ENCODE data around the gene ZBTB7C. TPM values are rescaled to one million over a fixed set of nuclear protein-coding genes. Genes with fewer than 3 reads are reported as not detected.

Gene ZBTB7C
- total RNA-seq, 1 donor from 2014 or later = 0.17 TPM

DNA sequence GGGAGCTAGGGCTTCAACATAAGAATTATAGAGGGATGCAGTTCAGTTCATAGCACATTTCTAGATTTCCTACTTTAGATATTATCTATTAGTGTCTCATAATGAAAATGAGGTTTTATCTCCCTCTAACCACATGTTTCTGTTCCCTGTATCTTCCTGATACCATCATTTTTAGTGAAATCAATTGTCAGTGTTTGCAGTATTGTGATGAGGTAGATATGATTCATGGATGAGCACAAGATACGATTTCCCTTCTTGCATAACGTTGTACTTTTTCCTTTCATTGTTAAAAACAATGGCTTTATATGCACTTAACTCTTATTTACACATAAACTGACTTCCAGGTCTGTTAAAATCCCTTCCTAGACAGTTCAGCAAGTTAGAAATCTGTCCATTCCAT, 211.4 kb downstream of the ZBTB7C start:
- TF ChIP-seq, protein P1, sequence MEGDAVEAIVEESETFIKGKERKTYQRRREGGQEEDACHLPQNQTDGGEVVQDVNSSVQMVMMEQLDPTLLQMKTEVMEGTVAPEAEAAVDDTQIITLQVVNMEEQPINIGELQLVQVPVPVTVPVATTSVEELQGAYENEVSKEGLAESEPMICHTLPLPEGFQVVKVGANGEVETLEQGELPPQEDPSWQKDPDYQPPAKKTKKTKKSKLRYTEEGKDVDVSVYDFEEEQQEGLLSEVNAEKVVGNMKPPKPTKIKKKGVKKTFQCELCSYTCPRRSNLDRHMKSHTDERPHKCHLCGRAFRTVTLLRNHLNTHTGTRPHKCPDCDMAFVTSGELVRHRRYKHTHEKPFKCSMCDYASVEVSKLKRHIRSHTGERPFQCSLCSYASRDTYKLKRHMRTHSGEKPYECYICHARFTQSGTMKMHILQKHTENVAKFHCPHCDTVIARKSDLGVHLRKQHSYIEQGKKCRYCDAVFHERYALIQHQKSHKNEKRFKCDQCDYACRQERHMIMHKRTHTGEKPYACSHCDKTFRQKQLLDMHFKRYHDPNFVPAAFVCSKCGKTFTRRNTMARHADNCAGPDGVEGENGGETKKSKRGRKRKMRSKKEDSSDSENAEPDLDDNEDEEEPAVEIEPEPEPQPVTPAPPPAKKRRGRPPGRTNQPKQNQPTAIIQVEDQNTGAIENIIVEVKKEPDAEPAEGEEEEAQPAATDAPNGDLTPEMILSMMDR (conservative IDR thresholded peaks at IDR 0.05; ENCODE audit: low read depth, low read length) = no peak
- DNase-seq (ENCODE audit: low read depth) = no peak
- no peak overlapping the region for H3K4me3 ChIP-seq (ENCODE audit: low read depth, low read length)

DNA sequence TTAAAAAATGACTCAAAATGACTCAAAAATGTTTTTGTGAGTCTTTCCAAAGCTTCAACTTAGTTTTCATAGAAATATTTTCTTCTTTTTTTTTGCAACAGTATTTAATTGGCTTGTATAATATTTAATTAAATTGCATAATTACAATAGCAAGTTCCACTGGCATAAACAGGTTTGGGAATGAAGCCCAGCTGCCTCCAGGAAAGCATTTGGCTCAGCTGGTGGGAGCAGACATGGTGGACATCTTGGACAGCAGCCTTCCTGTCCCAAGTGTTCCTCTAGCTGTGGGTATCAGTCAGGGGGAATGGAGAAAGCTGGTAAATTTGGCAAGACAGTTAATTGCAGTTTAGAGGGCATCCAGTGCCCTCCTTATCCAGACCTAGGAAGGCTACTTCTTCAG, 213.4 kb downstream of the ZBTB7C start:
- no peak for DNase-seq (ENCODE audit: low read depth)
- TF ChIP-seq, protein P1 (conservative IDR thresholded peaks at IDR 0.05; ENCODE audit: low read depth, low read length) = no peak

DNA sequence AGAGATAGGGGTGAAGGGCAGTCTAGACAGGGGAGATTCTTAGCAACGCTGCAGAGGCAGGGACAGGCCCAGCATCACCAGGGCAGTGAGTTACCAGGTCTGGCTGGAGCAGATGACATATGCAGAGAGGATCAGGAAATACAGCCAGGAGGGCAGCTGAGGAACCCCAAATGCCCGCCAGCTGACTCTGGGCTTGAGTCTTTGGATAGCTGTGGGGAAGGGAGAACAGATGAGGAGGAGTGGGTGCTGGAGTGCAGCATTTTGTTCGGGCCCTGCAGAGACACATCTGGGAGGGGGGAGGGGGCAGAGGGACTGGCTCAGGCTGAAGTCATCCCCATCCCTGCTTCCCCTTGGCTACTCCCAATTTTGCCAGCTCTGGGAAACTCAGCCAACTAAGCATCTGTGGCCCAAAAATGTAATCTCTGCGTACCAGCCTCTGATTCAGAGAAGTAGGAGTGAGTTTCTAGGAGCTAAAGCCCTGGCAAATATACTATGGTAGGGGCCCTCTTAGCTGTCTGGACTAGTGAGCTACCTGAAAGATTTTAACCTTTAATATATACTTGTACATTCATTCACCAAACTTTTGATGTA, 214.5 kb downstream of the ZBTB7C start:
- DNase-seq (ENCODE audit: low read depth) = no peak
- H3K4me3 ChIP-seq (ENCODE audit: low read depth, low read length) = no peak overlapping the region
- TF ChIP-seq, protein P1 (conservative IDR thresholded peaks at IDR 0.05; ENCODE audit: low read depth, low read length) = no peak

More for the DNA sequence above, 213.4 kb downstream of the ZBTB7C start:
- no peak overlapping the region for H3K4me3 ChIP-seq (ENCODE audit: low read depth, low read length)

DNA sequence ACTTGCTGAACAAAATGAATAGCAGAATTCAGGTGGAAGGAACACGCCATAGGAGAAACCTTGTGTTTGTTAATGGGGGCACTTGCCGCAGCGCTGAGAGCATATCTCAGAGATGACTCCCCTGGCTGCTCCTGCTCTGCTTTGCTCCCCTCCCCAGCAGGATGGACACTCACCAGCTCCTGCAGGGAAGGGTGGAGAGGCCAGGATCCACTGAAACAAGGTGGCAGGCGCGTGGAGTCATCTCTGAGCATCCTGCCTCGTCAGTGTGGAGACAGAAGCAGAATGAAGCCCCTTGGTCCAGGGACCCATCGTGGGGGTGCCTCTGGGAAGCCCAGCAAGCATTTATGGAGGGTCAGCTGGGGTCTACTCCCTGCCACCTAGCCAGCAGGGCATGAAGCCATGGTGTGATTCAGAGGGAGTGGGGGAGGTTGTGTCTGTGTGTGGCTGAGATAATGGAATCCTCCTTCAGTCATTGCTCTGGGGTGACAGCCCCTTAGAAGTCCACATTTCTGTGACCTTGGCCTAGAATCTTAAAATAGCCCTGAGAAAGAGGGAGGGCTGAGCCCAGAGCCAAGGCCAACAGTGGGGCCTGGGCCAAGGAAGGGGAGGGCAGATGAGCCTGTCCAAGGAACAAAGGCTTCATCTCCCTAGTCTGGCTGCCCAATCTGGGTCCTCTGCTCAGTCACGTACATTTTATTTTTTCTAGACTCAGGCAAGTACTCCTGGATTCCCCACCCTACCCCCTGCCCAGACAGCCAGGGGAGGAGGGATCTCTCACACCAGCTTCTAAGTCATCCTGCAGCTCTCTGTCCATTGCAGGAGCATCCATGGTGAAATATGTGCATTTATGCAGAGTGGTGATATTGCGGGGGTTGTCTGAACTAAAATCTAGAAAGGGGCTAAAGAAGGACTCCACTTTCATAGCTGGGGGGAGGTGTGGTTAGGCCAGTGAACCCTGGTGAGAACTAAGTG, 215.4 kb downstream of the ZBTB7C start:
- TF ChIP-seq, protein P1 (conservative IDR thresholded peaks at IDR 0.05; ENCODE audit: low read depth, low read length) = no peak
- DNase-seq (ENCODE audit: low read depth) = no peak
- H3K4me3 ChIP-seq (ENCODE audit: low read depth, low read length) = no peak overlapping the region

DNA sequence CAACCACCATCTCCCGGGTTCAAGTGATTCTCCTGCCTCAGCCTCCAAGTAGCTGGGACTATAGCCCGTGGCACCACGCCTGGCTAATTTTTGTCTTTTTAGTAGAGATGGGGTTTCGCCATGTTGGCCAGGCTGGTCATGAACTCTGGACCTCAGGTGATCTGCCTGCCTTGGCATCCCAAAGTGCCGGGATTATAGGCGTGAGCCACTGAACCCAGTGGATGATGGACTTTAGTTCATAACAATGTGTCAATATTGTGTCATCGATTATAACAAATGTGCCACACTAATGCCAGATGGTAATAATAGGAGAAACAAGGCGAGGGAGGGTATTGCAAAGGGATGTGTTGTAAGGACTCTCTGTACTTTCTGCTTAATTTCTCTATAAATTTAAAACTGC, 216.6 kb downstream of the ZBTB7C start:
- TF ChIP-seq, protein P1 (conservative IDR thresholded peaks at IDR 0.05; ENCODE audit: low read depth, low read length) = no peak
- no peak overlapping the region for H3K4me3 ChIP-seq (ENCODE audit: low read depth, low read length)
- DNase-seq (ENCODE audit: low read depth) = no peak

DNA sequence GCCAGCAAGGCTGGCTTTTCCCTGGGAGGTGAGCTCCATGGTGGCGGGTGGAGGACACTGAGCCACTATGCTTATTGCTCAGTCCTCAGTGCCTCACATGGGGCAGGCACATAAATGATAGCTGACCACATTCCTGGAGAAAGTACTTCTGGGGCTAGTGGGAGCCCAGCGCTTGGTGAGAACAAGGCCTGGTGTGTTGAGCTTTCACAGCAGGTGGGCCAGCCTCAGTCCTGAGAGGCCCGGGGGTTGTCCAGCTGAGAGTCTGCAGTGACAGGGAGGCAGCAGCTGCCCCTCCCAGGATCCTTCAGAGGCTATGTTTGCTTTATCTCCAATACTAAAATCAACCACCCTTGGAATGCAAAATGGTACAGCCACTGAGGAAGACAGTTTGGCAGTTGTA, 217.7 kb downstream of the ZBTB7C start:
- no peak for DNase-seq (ENCODE audit: low read depth)
- TF ChIP-seq, protein P1 (conservative IDR thresholded peaks at IDR 0.05; ENCODE audit: low read depth, low read length) = no peak
- H3K4me3 ChIP-seq (ENCODE audit: low read depth, low read length) = no peak overlapping the region

Data from epithelial cell of proximal tubule (primary cell).